Measurements from ENCODE around the gene MRPL50. TPM values are rescaled to one million over a fixed set of nuclear protein-coding genes. Genes with fewer than 3 reads are reported as not detected.

Gene MRPL50
- total and polyA plus RNA-seq, 2 donors (not counting 1 experiment from before 2014, with no cell fraction given) = 4.0 to 18.0 TPM

DNA sequence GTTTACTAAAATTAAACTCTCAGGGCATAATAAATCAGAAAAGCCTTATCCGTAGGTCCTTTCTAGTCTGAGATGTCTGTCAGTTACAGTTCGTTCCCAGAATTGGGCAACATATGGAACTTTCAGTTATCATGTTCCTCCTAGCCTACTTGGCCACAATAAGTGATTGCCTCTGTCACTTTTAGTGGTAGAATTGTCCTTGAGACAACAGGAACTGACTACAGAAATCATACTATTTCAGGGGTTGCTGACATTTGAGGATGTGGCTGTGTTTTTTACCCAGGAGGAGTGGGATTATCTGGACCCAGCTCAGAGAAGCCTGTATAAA is 1.2 kb upstream of the MRPL50 start:
- Histone ChIP-seq H3K27ac (ENCODE audit: low read length in 2 of 2) (peak overlapping the region in 1 of 2 donors; percentile 97), H3K27me3 (replicated peaks in 1 of 4; ENCODE audit: control extremely low read depth in 1 of 4, control insufficient read depth in 3 of 4, insufficient read depth in 4 of 4, low read length in 3 of 4) (no peaks in the 10 kb centered on the region), H3K4me3 (ENCODE audit: control extremely low read depth in 1 of 5, extremely low read depth in 1 of 5, insufficient read depth in 1 of 5, low read depth in 2 of 5, low read length in 4 of 5) (peak overlapping the region; percentile 45 to 96 (median 72)), H2AFZ (ENCODE audit: insufficient read depth, low read depth, low read length, poor library complexity, severe bottlenecking) (peak overlapping the region; percentile 96), H4K20me1 (ENCODE audit: control insufficient read depth, insufficient read depth, low read length, poor library complexity, severe bottlenecking) (no peaks in the 10 kb centered on the region), H3K36me3 (replicated peaks in 1 of 2; ENCODE audit: control extremely low read depth in 1 of 2, control insufficient read depth in 1 of 2, extremely low read depth in 1 of 2, insufficient read depth in 2 of 2, low read length in 1 of 2) (peaks cover 9 to 43% of the 10 kb centered on the region in 2 experiments), H3K9ac (ENCODE audit: low read length) (peak overlapping the region; percentile 99), H3K9me3 (ENCODE audit: control extremely low read depth in 1 of 3, control insufficient read depth in 2 of 3, insufficient read depth in 1 of 3, low read length in 2 of 3) (peaks cover 0 to 2% (median 0%) of the 10 kb centered on the region in 3 donors), H3K79me2 (ENCODE audit: control insufficient read depth, insufficient read depth, low read length) (peaks cover 78% of the 10 kb centered on the region), H3K4me2 (replicated peaks; ENCODE audit: low read depth, low read length, poor library complexity, severe bottlenecking) (peak overlapping the region; percentile 89), H3K4me1 (ENCODE audit: control insufficient read depth in 2 of 2, insufficient read depth in 2 of 2, low read length in 2 of 2) (peaks cover 20 to 21% of the 10 kb centered on the region in 2 donors)
- Mint-ChIP-seq H3K4me3 (peak overlapping the region; percentile 100), H3K27me3 (no peaks in the 10 kb centered on the region), H3K27ac (peak overlapping the region; percentile 99), H3K4me1 (peaks cover 68% of the 10 kb centered on the region), H3K9me3 (ENCODE audit: insufficient read depth) (peaks cover 5% of the 10 kb centered on the region)
- no peak for DNase-seq
- TF ChIP-seq EZH2 (IDR thresholded peaks at IDR 0.05; ENCODE audit: borderline replicate concordance, insufficient read depth, low read depth, low read length, poor library complexity, severe bottlenecking) (no peak), CTCF (IDR thresholded peaks at IDR 0.05) (no peak)
- WGBS (ENCODE audit: insufficient coverage) = 20% methylated on average over 1 of the region's 2 CpGs
- intact Hi-C loops (cut with micrococcal nuclease) = loop anchor here (5.0 kb wide), 2 partner anchors 48 to 1302 kb away; partner anchors contain the start of genes ERP44 and INVS
- ChIA-PET POLR2A (no interaction called here), CTCF (interaction anchor here (0.9 kb wide), 1 partner anchor 130 kb away, joined by 4 read pairs; no protein-coding TSS in a partner anchor)
- ATAC-seq (ENCODE audit: low read depth) = no peak

DNA sequence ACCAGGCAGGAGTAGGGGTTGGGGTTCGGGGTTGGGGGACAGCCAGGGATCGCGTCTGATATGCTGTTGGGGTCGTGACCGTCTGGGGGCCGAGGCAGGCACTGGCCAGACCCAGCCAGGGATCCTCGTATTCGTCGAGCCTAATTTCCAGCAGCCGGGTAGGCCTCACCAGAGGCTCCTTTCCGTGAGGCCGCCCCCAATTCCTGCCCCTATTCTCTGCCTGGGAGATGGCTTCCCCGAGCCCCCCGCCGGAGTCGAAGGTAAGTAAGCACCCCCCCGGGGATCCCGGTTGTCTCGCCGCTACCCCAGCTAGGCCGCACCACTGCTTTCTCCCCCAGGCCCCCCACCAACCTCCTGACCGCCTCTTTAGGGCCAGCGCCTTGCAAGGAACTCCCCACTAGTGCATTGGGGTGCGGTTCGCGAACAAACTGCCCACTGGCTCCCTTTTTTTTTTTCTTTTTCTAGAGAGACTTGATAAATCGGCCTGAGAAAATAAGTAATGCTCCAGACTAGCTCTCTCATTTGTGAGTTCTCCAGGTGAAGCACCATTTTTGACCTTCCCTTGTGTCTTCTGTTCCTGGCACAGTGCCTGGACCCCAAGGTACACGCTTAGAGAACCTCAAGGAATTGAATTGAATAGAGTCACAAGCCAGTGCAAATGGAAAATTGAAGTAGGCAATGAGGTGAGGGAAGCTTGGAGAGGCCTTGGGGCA is 668 bp upstream of the MRPL50 start:
- Histone ChIP-seq H3K4me2 (replicated peaks; ENCODE audit: low read depth, low read length, poor library complexity, severe bottlenecking) (peak overlapping the region; percentile 89), H3K4me3 (ENCODE audit: control extremely low read depth in 1 of 5, extremely low read depth in 1 of 5, insufficient read depth in 1 of 5, low read depth in 2 of 5, low read length in 4 of 5) (peak overlapping the region; percentile 68 to 96 (median 72)), H3K4me1 (ENCODE audit: control insufficient read depth in 2 of 2, insufficient read depth in 2 of 2, low read length in 2 of 2) (peaks cover 20 to 21% of the 10 kb centered on the region in 2 donors), H2AFZ (ENCODE audit: insufficient read depth, low read depth, low read length, poor library complexity, severe bottlenecking) (peak overlapping the region; percentile 96), H3K36me3 (replicated peaks in 1 of 2; ENCODE audit: control extremely low read depth in 1 of 2, control insufficient read depth in 1 of 2, extremely low read depth in 1 of 2, insufficient read depth in 2 of 2, low read length in 1 of 2) (peaks cover 11 to 38% of the 10 kb centered on the region in 2 experiments), H3K9me3 (ENCODE audit: control extremely low read depth in 1 of 3, control insufficient read depth in 2 of 3, insufficient read depth in 1 of 3, low read length in 2 of 3) (peaks cover 0 to 2% (median 0%) of the 10 kb centered on the region in 3 donors), H3K9ac (ENCODE audit: low read length) (peak overlapping the region; percentile 99), H3K27me3 (replicated peaks in 1 of 4; ENCODE audit: control extremely low read depth in 1 of 4, control insufficient read depth in 3 of 4, insufficient read depth in 4 of 4, low read length in 3 of 4) (no peaks in the 10 kb centered on the region), H3K79me2 (ENCODE audit: control insufficient read depth, insufficient read depth, low read length) (peaks cover 83% of the 10 kb centered on the region), H3K27ac (ENCODE audit: low read length in 2 of 2) (peak overlapping the region; percentile 77 to 97), H4K20me1 (ENCODE audit: control insufficient read depth, insufficient read depth, low read length, poor library complexity, severe bottlenecking) (no peaks in the 10 kb centered on the region)
- TF ChIP-seq EZH2 (IDR thresholded peaks at IDR 0.05; ENCODE audit: borderline replicate concordance, insufficient read depth, low read depth, low read length, poor library complexity, severe bottlenecking) (no peak), CTCF (IDR thresholded peaks at IDR 0.05) (no peak)
- H3K27me3 Mint-ChIP-seq = no peaks in the 10 kb centered on the region
- peak overlapping the region; percentile 99 for H3K27ac Mint-ChIP-seq
- 0% methylated on average over 20 of the region's 28 CpGs for WGBS (ENCODE audit: insufficient coverage)
- peaks cover 8% of the 10 kb centered on the region for H3K9me3 Mint-ChIP-seq (ENCODE audit: insufficient read depth)
- H3K4me3 Mint-ChIP-seq = peak overlapping the region; percentile 100
- ChIA-PET POLR2A (interaction anchor here (1.2 kb wide), 1 partner anchor 9 kb away, joined by 3 read pairs; no protein-coding TSS in a partner anchor), CTCF (interaction anchor here (0.9 to 2.3 kb wide), 5 partner anchors 11 to 134 kb away, joined by 4 to 10 read pairs (median 4); partner anchors contain the start of gene RNF20)
- peaks cover 73% of the 10 kb centered on the region for H3K4me1 Mint-ChIP-seq
- ATAC-seq (ENCODE audit: low read depth) = no peak
- no peak for DNase-seq
- intact Hi-C loops (cut with micrococcal nuclease) = loop anchor here (1.0 to 5.0 kb wide), 3 partner anchors 48 to 1302 kb away; partner anchors contain the start of genes ERP44, INVS and RNF20

All from B cell (primary cell).